ENCODE measurements around the gene MEG3.

MEG3 gene

GRCh38 chr14:100851586-100851916 is 25.6 kb downstream of the MEG3 start:
- DNase-seq = no peak

DNA sequence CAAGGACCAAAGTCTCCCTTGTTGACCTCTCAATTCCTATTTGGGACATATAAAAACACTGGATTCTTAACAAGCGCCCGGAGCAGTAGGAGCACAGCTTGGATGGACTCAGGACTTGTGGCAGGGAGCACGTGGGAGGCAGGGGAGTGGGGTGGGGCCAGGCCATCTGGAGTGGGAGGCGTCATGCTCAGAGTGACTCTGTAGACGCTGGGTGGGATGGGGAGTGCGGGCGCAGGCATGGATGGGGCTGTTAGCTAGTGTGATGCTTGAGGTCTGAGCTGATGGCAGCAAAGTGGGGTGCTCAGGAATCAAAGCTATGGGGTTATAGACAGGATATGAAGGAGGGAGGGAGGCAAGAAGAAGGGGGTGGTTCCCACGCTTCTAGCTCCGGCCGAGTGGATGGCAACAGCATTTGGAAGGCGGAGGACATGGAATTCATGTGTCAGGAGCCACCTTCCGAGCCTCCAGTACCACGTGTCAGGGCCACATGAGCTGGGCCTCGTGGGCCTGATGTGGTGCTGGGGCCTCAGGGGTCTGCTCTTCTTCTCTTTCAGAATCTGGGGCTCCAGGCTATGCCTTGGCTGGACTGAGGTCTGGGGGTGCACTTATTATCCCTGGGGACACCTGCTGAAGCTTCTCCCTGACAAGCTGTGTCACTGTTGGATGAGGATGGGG is 26.2 kb downstream of the MEG3 start:
- DNase-seq = no peak

DNA sequence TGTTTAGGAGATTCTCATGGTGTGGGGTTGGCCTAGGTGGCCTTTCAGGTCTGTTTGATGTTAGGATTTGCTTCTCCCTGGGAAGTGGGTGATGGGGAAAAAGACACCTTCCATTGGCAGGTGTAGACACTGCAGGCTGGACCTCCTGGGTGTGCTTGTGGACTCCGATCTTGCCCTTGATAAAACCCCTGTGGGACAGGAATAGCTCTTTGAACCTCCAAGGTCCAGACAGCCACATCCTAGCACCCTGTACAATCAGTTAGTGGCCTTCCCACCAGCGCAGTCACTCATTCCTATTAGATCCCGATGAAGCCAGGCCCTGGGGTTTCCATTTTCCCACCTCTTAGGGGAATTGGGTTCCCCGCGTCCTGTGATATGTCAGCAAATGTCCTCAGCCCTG is 28.5 kb downstream of the MEG3 start:
- no peak for DNase-seq

- DNase-seq = no peak
Measured at GRCh38 chr14:100855256-100855930, 29.5 kb downstream of the MEG3 start.

DNA sequence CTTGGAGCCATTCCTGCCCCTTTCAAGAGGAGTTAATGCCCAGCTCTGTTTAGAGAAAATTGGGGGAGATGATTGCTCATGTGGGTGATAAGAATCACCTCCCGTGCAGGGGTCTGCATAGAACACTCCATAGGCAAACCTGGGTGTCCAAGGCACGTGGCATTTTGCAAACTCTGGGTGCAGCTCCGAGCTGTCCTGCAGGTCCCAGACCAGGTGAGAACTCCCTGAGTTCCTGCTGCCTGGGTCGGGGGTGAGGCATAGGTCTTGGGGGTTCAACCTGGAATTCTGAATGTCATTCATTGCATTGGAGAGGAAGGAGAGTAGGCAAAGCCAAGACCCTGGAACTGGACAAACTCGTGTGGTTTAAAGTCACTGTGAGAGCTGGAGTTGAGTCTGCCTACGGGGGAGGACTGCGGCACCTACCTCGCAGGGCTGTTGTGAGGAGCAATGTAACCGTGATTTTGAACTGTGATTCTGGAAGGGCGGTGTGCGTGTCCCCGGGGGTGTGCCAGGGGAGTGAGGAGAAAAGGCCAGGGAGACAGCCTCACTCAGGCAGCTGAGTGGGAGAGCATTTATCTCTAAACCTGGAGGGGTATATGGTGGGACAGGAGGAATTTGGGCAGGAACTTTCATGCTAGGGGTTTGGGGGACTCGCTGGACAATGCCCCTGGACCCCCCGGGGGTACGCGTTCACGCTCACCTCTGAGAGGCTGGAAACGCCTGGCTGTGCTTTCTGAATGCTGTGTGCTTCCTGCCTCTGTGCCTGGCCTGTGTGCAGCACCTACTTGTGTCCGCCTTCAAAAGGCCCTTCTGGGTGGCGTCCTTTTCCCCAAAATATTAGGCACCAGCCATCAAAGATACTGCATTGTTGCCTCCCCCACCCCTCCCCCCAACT is 30.4 kb downstream of the MEG3 start:
- DNase-seq = no peak

GRCh38 chr14:100857233-100857922 is 31.5 kb downstream of the MEG3 start:
- DNase-seq = no peak

DNA sequence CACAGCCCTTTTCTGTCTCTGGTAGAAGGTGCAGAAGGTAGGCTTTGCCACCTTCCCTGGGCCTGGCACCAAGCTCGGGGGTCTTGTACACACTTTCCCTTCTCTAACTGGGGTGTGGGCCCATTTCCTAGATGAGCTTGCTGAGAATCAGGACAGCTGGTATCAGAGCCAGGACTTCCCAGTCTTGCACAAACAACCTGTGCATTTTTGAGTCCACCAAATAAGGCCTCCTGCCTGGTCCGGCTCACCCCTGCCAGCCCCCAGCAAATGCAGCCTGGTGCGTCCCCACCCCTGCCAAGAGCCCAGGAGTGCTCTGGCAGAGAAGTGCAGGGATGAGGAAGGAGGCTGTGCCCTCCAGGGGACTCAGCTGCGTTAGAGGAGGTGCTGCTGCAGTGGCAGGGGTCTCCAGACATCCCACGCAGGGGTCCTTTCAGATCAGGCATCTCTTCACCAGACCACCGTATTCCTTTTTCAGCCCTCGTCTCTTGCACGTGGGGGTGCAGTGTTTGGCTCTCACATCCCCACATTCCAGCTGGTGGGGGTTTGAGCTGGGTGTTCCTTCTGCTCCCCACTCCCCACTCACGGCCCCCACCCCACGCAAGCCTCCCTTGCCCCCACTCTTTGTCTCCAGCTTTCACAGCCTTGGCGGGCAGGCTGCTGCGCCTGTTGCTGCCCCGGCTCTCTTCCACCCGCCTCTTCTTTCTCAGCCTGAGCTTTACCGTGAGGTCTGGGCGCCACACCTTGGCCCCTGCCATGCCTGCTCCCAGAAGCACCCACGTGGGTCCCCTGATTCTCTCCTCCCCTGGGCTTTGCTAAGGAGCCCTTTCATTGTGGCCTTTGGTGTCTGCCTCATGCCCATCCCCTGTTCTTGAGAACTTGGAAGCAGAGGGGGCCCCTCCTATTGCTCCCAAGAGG is 32.3 kb downstream of the MEG3 start:
- DNase-seq = no peak

- DNase-seq = no peak
Measured at GRCh38 chr14:100858838-100859220, 32.9 kb downstream of the MEG3 start.

DNA sequence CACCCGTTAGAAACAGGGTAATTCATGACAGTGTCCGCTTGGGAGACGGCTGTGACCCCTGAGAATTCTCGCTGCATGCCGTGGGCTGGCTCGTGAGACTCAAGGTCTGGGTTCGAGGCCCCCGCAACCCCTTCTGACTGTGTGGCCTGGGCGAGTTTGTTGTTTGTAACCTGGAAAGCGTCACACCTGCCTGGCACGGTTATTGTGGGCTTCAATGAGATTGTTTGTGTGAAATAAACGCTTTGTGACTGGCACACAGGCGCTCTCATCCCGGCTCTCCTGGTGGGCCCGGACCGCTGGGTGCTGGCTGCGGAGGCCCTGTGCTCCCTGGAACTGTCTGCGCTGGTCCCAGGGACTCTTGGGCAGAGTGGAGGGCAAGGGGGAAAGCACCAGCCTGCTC is 33.9 kb downstream of the MEG3 start:
- DNase-seq = no peak

- no peak for DNase-seq
Measured at GRCh38 chr14:100860556-100861187, 34.8 kb downstream of the MEG3 start.

GRCh38 chr14:100861188-100861936 is 35.4 kb downstream of the MEG3 start:
- no peak for DNase-seq

GRCh38 chr14:100861937-100862247 is 36.0 kb downstream of the MEG3 start:
- DNase-seq = no peak

DNA sequence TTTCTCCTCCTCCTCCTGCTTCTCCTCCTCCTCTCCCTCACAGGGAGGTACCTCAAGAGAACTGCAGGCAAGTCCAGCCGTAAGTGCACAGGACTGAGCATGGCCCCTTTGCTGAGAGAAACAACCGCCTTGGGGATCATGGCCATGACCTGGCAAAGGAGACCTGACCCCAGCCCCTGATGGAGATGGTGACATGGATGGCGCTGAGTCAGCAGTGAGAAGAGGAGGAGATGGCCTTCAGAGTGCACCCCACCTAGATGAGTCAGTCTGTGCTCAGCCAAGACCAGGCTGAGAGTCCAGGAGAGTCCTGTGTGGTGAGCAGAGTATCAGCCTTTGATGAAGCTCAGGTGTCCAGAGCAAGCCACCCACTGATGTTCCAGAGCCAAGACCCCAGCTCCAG is 36.4 kb downstream of the MEG3 start:
- DNase-seq = no peak

- no peak for DNase-seq
Measured at GRCh38 chr14:100862793-100863192, 36.9 kb downstream of the MEG3 start.

GRCh38 chr14:100864206-100864605 is 38.3 kb downstream of the MEG3 start:
- no peak for DNase-seq

DNA sequence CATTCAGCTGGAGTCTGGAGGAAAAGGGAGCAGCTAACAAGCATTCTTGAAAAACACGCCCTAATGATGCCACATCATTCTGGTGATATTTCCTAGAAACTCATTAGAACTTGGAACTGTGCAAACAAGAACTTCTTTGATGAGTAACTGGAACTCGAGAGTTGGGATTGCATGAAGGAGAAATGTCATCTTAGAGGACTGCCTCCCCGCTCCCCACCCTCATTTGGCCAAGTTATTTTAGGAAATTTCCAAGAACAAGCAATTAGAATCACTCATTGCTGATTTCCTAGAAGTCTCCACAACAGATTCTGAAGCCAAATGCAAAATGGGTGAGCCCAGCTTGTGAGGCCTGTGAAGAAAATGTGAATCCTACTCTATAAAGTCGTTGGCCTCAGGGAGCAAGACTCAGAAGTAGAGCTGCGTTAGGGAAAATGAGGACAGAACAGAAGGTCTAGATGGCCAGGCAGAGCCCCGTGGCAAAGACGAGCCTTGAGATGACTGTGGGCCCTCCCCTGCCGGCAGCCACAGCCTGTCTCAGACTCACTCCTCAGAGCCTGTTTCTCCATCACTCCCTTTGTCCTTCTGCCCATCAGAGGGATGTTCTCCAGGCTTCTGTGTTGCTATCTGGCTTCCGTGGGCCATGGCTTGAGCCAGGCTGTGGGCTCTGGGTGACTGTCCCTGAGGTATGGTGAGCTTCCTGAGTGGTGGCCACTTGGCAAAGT is 39.2 kb downstream of the MEG3 start:
- no peak for DNase-seq

GRCh38 chr14:100865682-100866591 is 40.0 kb downstream of the MEG3 start:
- no peak for DNase-seq

- no peak for DNase-seq
Measured at GRCh38 chr14:100866666-100867630, 41.0 kb downstream of the MEG3 start.
